Measurements from ENCODE around the gene VN1R4.
"Not testable (repeated sequence)": the region's sequence is repeated elsewhere in the genome, so short reads cannot be mapped to it uniquely, and the experiment has no call there.

VN1R4 gene

GRCh38 chr19:53257715-53258342 is 9.7 kb downstream of the VN1R4 start, which contains the start of gene VN1R2:
TSS of gene VN1R2 (plus strand) at chr19:53258292. CDS start at chr19:53258376, 84 bp downstream.
- not testable (repeated sequence) for H3K18ac ChIP-seq (ENCODE audit: low read length); H2AFZ ChIP-seq (ENCODE audit: low read length); H4K8ac ChIP-seq (ENCODE audit: low read depth, low read length); H2BK12ac ChIP-seq (ENCODE audit: low read length); H3K27me3 ChIP-seq (ENCODE audit: control insufficient read depth in 3 of 3, insufficient read depth in 3 of 3, low read depth in 1 of 3, low read length in 3 of 3); H3K9ac ChIP-seq (ENCODE audit: low read depth, low read length, poor library complexity); H3K36me3 ChIP-seq (replicated peaks in 1 of 2; ENCODE audit: control insufficient read depth in 2 of 2, insufficient read depth in 2 of 2, low read length in 2 of 2); H4K91ac ChIP-seq (ENCODE audit: low read depth, low read length, poor library complexity); H3K4me2 ChIP-seq (ENCODE audit: insufficient read depth, low read length, poor library complexity, severe bottlenecking); DNase-seq (ENCODE audit: low spot score); H2BK120ac ChIP-seq (ENCODE audit: low read depth, low read length); H3K14ac ChIP-seq (ENCODE audit: low read length); H2BK5ac ChIP-seq (ENCODE audit: low read length); H3K4me1 ChIP-seq (ENCODE audit: control insufficient read depth in 2 of 2, insufficient read depth in 1 of 2, low read depth in 1 of 2, low read length in 2 of 2); H3K4me3 ChIP-seq (ENCODE audit: low read length in 2 of 2); H2AK5ac ChIP-seq (ENCODE audit: low read depth, low read length); H3K27ac ChIP-seq (replicated peaks; ENCODE audit: low read length); H2BK15ac ChIP-seq (ENCODE audit: low read length); H3K79me1 ChIP-seq (ENCODE audit: low read depth, low read length); H3K4ac ChIP-seq (ENCODE audit: low read length); H3K23ac ChIP-seq (ENCODE audit: low read depth, low read length, poor library complexity)
- no CpG with 5 or more reads among the region's 14 CpGs for WGBS, 2 donors (ENCODE audit: extremely low coverage in 2 of 2, insufficient read length in 2 of 2, insufficient replicate concordance in 1 of 2)
- H3K9me3 ChIP-seq (replicated peaks in 1 of 2; ENCODE audit: control insufficient read depth in 2 of 2, insufficient read depth in 1 of 2, low read depth in 1 of 2, low read length in 2 of 2), result peaks cover 4 to 28% of the 10 kb centered on the region in 2 donors

GRCh38 chr19:53254411-53255341 is 12.8 kb downstream of the VN1R4 start, which contains the start of gene ZNF677:
TSS of gene ZNF677 (minus strand) at chr19:53254873. CDS start at chr19:53251550, 3,323 bp downstream.
- Histone ChIP-seq H2AFZ (ENCODE audit: low read length) (peak within 1 kb of the TSS; percentile 86), H3K79me1 (ENCODE audit: low read depth, low read length) (no peaks in the 10 kb centered on the region), H4K8ac (ENCODE audit: low read depth, low read length) (no peak within 1 kb of the TSS), H3K9ac (ENCODE audit: low read depth, low read length, poor library complexity) (peak within 1 kb of the TSS; percentile 64), H3K36me3 (replicated peaks in 1 of 2; ENCODE audit: control insufficient read depth in 2 of 2, insufficient read depth in 2 of 2, low read length in 2 of 2) (peaks cover 11 to 34% of the 10 kb centered on the region in 2 donors), H3K23ac (ENCODE audit: low read depth, low read length, poor library complexity) (no peak within 1 kb of the TSS), H3K27ac (replicated peaks; ENCODE audit: low read length) (no peak within 1 kb of the TSS), H3K4me2 (ENCODE audit: insufficient read depth, low read length, poor library complexity, severe bottlenecking) (peak within 1 kb of the TSS; percentile 45), H2BK5ac (ENCODE audit: low read length) (no peak within 1 kb of the TSS), H3K27me3 (ENCODE audit: control insufficient read depth in 3 of 3, insufficient read depth in 3 of 3, low read depth in 1 of 3, low read length in 3 of 3) (no peaks in the 10 kb centered on the region), H3K14ac (ENCODE audit: low read length) (no peak within 1 kb of the TSS), H2AK5ac (ENCODE audit: low read depth, low read length) (no peak within 1 kb of the TSS), H2BK15ac (ENCODE audit: low read length) (no peak within 1 kb of the TSS), H3K9me3 (replicated peaks in 1 of 2; ENCODE audit: control insufficient read depth in 2 of 2, insufficient read depth in 1 of 2, low read depth in 1 of 2, low read length in 2 of 2) (peaks cover 8 to 56% of the 10 kb centered on the region in 2 donors), H3K4me1 (ENCODE audit: control insufficient read depth in 2 of 2, insufficient read depth in 1 of 2, low read depth in 1 of 2, low read length in 2 of 2) (no peaks in the 10 kb centered on the region), H2BK120ac (ENCODE audit: low read depth, low read length) (no peak within 1 kb of the TSS), H3K4me3 (ENCODE audit: low read length in 2 of 2) (peak within 1 kb of the TSS; percentile 85 to 96), H4K91ac (ENCODE audit: low read depth, low read length, poor library complexity) (no peak within 1 kb of the TSS), H3K4ac (ENCODE audit: low read length) (no peak within 1 kb of the TSS), H2BK12ac (ENCODE audit: low read length) (no peak within 1 kb of the TSS), H3K18ac (ENCODE audit: low read length) (peak within 1 kb of the TSS; percentile 91)
- DNase-seq (ENCODE audit: low spot score), result peak; percentile 65
- WGBS, 2 donors (ENCODE audit: extremely low coverage in 2 of 2, insufficient read length in 2 of 2, insufficient replicate concordance in 1 of 2), result no CpG with 5 or more reads among the region's 72 CpGs

GRCh38 chr19:53246498-53246897 is 21.0 kb downstream of the VN1R4 start:
- H2BK15ac ChIP-seq (ENCODE audit: low read length), result no peak overlapping the region
- H2AK5ac ChIP-seq (ENCODE audit: low read depth, low read length), result no peak overlapping the region
- no CpG with 5 or more reads among the region's 1 CpG for WGBS, 2 donors (ENCODE audit: extremely low coverage in 2 of 2, insufficient read length in 2 of 2, insufficient replicate concordance in 1 of 2)
- no peak overlapping the region for H3K23ac ChIP-seq (ENCODE audit: low read depth, low read length, poor library complexity)
- H3K27me3 ChIP-seq (ENCODE audit: control insufficient read depth in 3 of 3, insufficient read depth in 3 of 3, low read depth in 1 of 3, low read length in 3 of 3), result no peaks in the 10 kb centered on the region
- H3K9me3 ChIP-seq (replicated peaks in 1 of 2; ENCODE audit: control insufficient read depth in 2 of 2, insufficient read depth in 1 of 2, low read depth in 1 of 2, low read length in 2 of 2), result peaks cover 24 to 91% of the 10 kb centered on the region in 2 donors
- no peak overlapping the region for H3K27ac ChIP-seq (replicated peaks; ENCODE audit: low read length)
- H2BK12ac ChIP-seq (ENCODE audit: low read length), result no peak overlapping the region
- no peak overlapping the region for H3K4me2 ChIP-seq (ENCODE audit: insufficient read depth, low read length, poor library complexity, severe bottlenecking)
- no peak overlapping the region for H2BK5ac ChIP-seq (ENCODE audit: low read length)
- no peak overlapping the region for H4K91ac ChIP-seq (ENCODE audit: low read depth, low read length, poor library complexity)
- H3K18ac ChIP-seq (ENCODE audit: low read length), result no peak overlapping the region
- no peak for DNase-seq (ENCODE audit: low spot score)
- H3K4me3 ChIP-seq (ENCODE audit: low read length in 2 of 2), result no peak overlapping the region
- no peak overlapping the region for H2AFZ ChIP-seq (ENCODE audit: low read length)
- H3K9ac ChIP-seq (ENCODE audit: low read depth, low read length, poor library complexity), result no peak overlapping the region
- peaks cover 22 to 87% of the 10 kb centered on the region in 2 donors for H3K36me3 ChIP-seq (replicated peaks in 1 of 2; ENCODE audit: control insufficient read depth in 2 of 2, insufficient read depth in 2 of 2, low read length in 2 of 2)
- no peak overlapping the region for H3K14ac ChIP-seq (ENCODE audit: low read length)
- no peak overlapping the region for H4K8ac ChIP-seq (ENCODE audit: low read depth, low read length)
- H3K4ac ChIP-seq (ENCODE audit: low read length), result no peak overlapping the region
- no peak overlapping the region for H2BK120ac ChIP-seq (ENCODE audit: low read depth, low read length)
- H3K4me1 ChIP-seq (ENCODE audit: control insufficient read depth in 2 of 2, insufficient read depth in 1 of 2, low read depth in 1 of 2, low read length in 2 of 2), result no peaks in the 10 kb centered on the region
- no peaks in the 10 kb centered on the region for H3K79me1 ChIP-seq (ENCODE audit: low read depth, low read length)

All from neuronal stem cell (in vitro differentiated cells).